Measurements from ENCODE around the gene KLK12. TPM values are rescaled to one million over a fixed set of nuclear protein-coding genes. Genes with fewer than 3 reads are reported as not detected.

The KLK12 gene
- total and polyA plus RNA-seq, 2 of the 13 experiments (the other 11 are each of a cell fraction or from before 2014, with no cell fraction given), result not detected

DNA sequence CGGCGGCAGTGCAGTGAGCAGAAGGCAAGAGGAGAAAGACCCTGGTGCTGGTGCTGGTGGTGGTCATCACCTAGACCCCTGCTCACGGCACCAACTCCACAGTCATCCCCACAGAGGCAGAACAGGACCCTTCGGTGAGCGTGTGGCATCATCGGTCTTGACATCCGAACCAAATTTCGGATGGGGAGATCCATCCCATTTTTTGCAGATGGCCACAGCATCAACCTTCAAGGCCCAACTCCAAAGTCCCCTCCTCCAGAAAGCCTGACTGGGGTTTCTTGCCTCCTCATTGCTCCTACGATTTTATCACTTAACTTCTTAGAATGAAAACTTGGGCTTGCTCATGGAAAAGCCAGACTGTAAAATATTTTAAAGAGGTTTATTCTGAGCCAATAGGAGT is 8.7 kb upstream of the KLK12 start:
- Histone ChIP-seq H3K4me1 (ENCODE audit: insufficient read depth, low read length) (no peaks in the 10 kb centered on the region), H2AFZ (ENCODE audit: low read length) (no peak overlapping the region), H3K36me3 (replicated peaks in 1 of 2; ENCODE audit: control insufficient read depth in 1 of 2, insufficient read depth in 2 of 2, low read length in 2 of 2) (no peaks in the 10 kb centered on the region), H3K9me3 (ENCODE audit: low read length) (no peaks in the 10 kb centered on the region), H3K4me2 (ENCODE audit: low read depth, low read length) (no peak overlapping the region), H3K27me3 (ENCODE audit: control insufficient read depth in 1 of 2, insufficient read depth in 2 of 2, low read length in 2 of 2) (no peaks in the 10 kb centered on the region), H3K9ac (ENCODE audit: insufficient read depth, low read depth, low read length) (no peak overlapping the region), H3K79me2 (ENCODE audit: insufficient read depth, low read length) (no peaks in the 10 kb centered on the region), H3K27ac (ENCODE audit: extremely low read length, insufficient read depth, low read length) (no peak overlapping the region), H3K4me3 (replicated peaks in 1 of 3; ENCODE audit: insufficient read depth in 1 of 3, low read depth in 2 of 3, low read length in 3 of 3) (no peak overlapping the region), H4K20me1 (ENCODE audit: insufficient read depth, low read length) (no peaks in the 10 kb centered on the region)
- CTCF ChIA-PET (ENCODE audit: low intra/inter-chr PET ratio, low total read pairs), result no interaction called here
- BruUV-seq (replicated peaks), result no TSS peak
- TF ChIP-seq MED8 (CRISPR knock-in tag; IDR thresholded peaks at IDR 0.05; ENCODE audit: insufficient replicate concordance) (no peak), ZNF850 (CRISPR knock-in tag; conservative IDR thresholded peaks at IDR 0.05) (no peak), EP300 (IDR thresholded peaks at IDR 0.05; ENCODE audit: low read depth in 2 of 2, low read length in 2 of 2) (no peak), EP300 (CRISPR knock-in tag; IDR thresholded peaks at IDR 0.05; ENCODE audit: borderline replicate concordance) (no peak), CENPX (CRISPR knock-in tag; IDR thresholded peaks at IDR 0.05) (no peak)
- TF ChIP-seq, protein P1, sequence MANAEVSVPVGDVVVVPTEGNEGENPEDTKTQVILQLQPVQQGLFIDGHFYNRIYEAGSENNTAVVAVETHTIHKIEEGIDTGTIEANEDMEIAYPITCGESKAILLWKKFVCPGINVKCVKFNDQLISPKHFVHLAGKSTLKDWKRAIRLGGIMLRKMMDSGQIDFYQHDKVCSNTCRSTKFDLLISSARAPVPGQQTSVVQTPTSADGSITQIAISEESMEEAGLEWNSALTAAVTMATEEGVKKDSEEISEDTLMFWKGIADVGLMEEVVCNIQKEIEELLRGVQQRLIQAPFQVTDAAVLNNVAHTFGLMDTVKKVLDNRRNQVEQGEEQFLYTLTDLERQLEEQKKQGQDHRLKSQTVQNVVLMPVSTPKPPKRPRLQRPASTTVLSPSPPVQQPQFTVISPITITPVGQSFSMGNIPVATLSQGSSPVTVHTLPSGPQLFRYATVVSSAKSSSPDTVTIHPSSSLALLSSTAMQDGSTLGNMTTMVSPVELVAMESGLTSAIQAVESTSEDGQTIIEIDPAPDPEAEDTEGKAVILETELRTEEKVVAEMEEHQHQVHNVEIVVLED (CRISPR knock-in tag; IDR thresholded peaks at IDR 0.05; ENCODE audit: borderline replicate concordance), result no peak
- TF ChIP-seq, protein P2, sequence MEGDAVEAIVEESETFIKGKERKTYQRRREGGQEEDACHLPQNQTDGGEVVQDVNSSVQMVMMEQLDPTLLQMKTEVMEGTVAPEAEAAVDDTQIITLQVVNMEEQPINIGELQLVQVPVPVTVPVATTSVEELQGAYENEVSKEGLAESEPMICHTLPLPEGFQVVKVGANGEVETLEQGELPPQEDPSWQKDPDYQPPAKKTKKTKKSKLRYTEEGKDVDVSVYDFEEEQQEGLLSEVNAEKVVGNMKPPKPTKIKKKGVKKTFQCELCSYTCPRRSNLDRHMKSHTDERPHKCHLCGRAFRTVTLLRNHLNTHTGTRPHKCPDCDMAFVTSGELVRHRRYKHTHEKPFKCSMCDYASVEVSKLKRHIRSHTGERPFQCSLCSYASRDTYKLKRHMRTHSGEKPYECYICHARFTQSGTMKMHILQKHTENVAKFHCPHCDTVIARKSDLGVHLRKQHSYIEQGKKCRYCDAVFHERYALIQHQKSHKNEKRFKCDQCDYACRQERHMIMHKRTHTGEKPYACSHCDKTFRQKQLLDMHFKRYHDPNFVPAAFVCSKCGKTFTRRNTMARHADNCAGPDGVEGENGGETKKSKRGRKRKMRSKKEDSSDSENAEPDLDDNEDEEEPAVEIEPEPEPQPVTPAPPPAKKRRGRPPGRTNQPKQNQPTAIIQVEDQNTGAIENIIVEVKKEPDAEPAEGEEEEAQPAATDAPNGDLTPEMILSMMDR (CRISPR knock-in tag; IDR thresholded peaks at IDR 0.05), result no peak
- TF ChIP-seq, protein P3, sequence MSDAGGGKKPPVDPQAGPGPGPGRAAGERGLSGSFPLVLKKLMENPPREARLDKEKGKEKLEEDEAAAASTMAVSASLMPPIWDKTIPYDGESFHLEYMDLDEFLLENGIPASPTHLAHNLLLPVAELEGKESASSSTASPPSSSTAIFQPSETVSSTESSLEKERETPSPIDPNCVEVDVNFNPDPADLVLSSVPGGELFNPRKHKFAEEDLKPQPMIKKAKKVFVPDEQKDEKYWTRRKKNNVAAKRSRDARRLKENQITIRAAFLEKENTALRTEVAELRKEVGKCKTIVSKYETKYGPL (CRISPR knock-in tag; IDR thresholded peaks at IDR 0.05), result no peak
- no peak for FAIRE-seq
- POLR2A ChIA-PET, result no interaction called here
- 10% methylated on average over 6 of the region's 9 CpGs for WGBS (ENCODE audit: low lambda C conversion rate)
- ATAC-seq, result no peak
- intact Hi-C loops (cut with micrococcal nuclease; ENCODE audit: unreplicated experiment) (no loop called here), in situ Hi-C loops (cut with HindIII; ENCODE audit: extremely low pct_ligation_motif_present, low pct_unique_long_range_greater_than_20kb) (no loop called here)
- no peak for DNase-seq (ENCODE audit: low spot score)

All from HepG2 (cell line).